ENCODE results near the gene SDK1. TPM values are rescaled to one million over a fixed set of nuclear protein-coding genes. Genes with fewer than 3 reads are reported as not detected.

Gene SDK1
- total and polyA plus RNA-seq, 4 donors: 0.12 to 0.47 (median 0.36) TPM

- Histone ChIP-seq H3K4me3 (ENCODE audit: low read depth in 1 of 3, low read length in 3 of 3) (no peak overlapping the region), H3K9ac (ENCODE audit: low read depth in 1 of 2, low read length in 2 of 2) (no peak overlapping the region), H3K36me3 (ENCODE audit: control insufficient read depth in 4 of 4, insufficient read depth in 3 of 4, low read depth in 1 of 4, low read length in 3 of 4) (no peaks in the 10 kb centered on the region), H3K9me3 (ENCODE audit: control insufficient read depth in 4 of 4, low read length in 3 of 4) (peaks cover 0 to 7% (median 3%) of the 10 kb centered on the region in 4 donors), H3K27ac (ENCODE audit: low read depth in 1 of 2, low read length in 2 of 2) (no peak overlapping the region), H3K27me3 (ENCODE audit: control insufficient read depth in 4 of 4, insufficient read depth in 4 of 4, low read length in 3 of 4) (no peaks in the 10 kb centered on the region), H3K4me1 (ENCODE audit: control insufficient read depth in 4 of 4, insufficient read depth in 4 of 4, low read length in 3 of 4) (no peaks in the 10 kb centered on the region)
- DNase-seq (ENCODE audit: low spot score): no peak
- no peak for TF ChIP-seq NR2F2 (IDR thresholded peaks at IDR 0.05)
- TF ChIP-seq ATF3 (IDR thresholded peaks at IDR 0.05): no peak
- TF ChIP-seq EGR1 (IDR thresholded peaks at IDR 0.05; ENCODE audit: low read depth in 2 of 2): no peak
- no peak for TF ChIP-seq HNF4A (conservative IDR thresholded peaks at IDR 0.05)
- no peak for TF ChIP-seq FOXA2 (IDR thresholded peaks at IDR 0.05)
- no peak for TF ChIP-seq RXRA (IDR thresholded peaks at IDR 0.05)
- TF ChIP-seq HNF4G (IDR thresholded peaks at IDR 0.05): no peak
- TF ChIP-seq RAD21 (IDR thresholded peaks at IDR 0.05): no peak
- TF ChIP-seq CTCF (IDR thresholded peaks at IDR 0.05; ENCODE audit: low read depth, low read length, missing input control): no peak
- TF ChIP-seq JUND (IDR thresholded peaks at IDR 0.05): no peak
- WGBS: 76% methylated on average over 11 of the region's 11 CpGs
Measured at GRCh38 chr7:3733541-3734140, 432.6 kb downstream of the SDK1 start.

- Histone ChIP-seq H3K4me3 (ENCODE audit: low read depth in 1 of 3, low read length in 3 of 3) (no peak overlapping the region), H3K36me3 (ENCODE audit: control insufficient read depth in 4 of 4, insufficient read depth in 3 of 4, low read depth in 1 of 4, low read length in 3 of 4) (no peaks in the 10 kb centered on the region), H3K4me1 (ENCODE audit: control insufficient read depth in 4 of 4, insufficient read depth in 4 of 4, low read length in 3 of 4) (no peaks in the 10 kb centered on the region), H3K9me3 (ENCODE audit: control insufficient read depth in 4 of 4, low read length in 3 of 4) (peaks cover 0 to 10% (median 5%) of the 10 kb centered on the region in 4 donors), H3K27me3 (ENCODE audit: control insufficient read depth in 4 of 4, insufficient read depth in 4 of 4, low read length in 3 of 4) (peaks cover 0 to 4% (median 0%) of the 10 kb centered on the region in 4 donors), H3K27ac (ENCODE audit: low read depth in 1 of 2, low read length in 2 of 2) (no peak overlapping the region), H3K9ac (ENCODE audit: low read depth in 1 of 2, low read length in 2 of 2) (no peak overlapping the region)
- no peak for DNase-seq (ENCODE audit: low spot score)
- TF ChIP-seq MAX (IDR thresholded peaks at IDR 0.05) (no peak), HNF4G (IDR thresholded peaks at IDR 0.05) (no peak), REST (IDR thresholded peaks at IDR 0.05) (no peak), NR2F2 (IDR thresholded peaks at IDR 0.05) (no peak), TAF1 (conservative IDR thresholded peaks at IDR 0.05) (no peak), JUND (IDR thresholded peaks at IDR 0.05) (no peak), ZBTB33 (IDR thresholded peaks at IDR 0.05) (no peak), EGR1 (IDR thresholded peaks at IDR 0.05; ENCODE audit: low read depth in 2 of 2) (no peak), YY1 (IDR thresholded peaks at IDR 0.05) (no peak), HNF4A (conservative IDR thresholded peaks at IDR 0.05) (no peak), RXRA (IDR thresholded peaks at IDR 0.05) (no peak), CTCF (IDR thresholded peaks at IDR 0.05; ENCODE audit: low read depth, low read length, missing input control) (no peak), SP1 (IDR thresholded peaks at IDR 0.05) (no peak), ATF3 (IDR thresholded peaks at IDR 0.05) (no peak)
- WGBS: 59% methylated on average over 1 of the region's 1 CpG
Measured at GRCh38 chr7:3738964-3739363, 437.9 kb downstream of the SDK1 start.

Measured in liver (tissue), 9 donors.